GM12874 (cell line): Measurements from ENCODE around the gene TAF3.

Experiments
- TF ChIP-seq, protein P1 (sequence below): IDR thresholded peaks from 2 replicates; pipeline ENCODE4 v1.5.1; 2011; ENCODE audit warnings: low read depth, mild to moderate bottlenecking, control low read depth, low read length, moderate library complexity; ENCODE audit not compliant: insufficient read depth

TAF3 gene

GRCh38 chr10:7896297-7896696 is 78.0 kb downstream of the TAF3 start:
- TF ChIP-seq, protein P1, sequence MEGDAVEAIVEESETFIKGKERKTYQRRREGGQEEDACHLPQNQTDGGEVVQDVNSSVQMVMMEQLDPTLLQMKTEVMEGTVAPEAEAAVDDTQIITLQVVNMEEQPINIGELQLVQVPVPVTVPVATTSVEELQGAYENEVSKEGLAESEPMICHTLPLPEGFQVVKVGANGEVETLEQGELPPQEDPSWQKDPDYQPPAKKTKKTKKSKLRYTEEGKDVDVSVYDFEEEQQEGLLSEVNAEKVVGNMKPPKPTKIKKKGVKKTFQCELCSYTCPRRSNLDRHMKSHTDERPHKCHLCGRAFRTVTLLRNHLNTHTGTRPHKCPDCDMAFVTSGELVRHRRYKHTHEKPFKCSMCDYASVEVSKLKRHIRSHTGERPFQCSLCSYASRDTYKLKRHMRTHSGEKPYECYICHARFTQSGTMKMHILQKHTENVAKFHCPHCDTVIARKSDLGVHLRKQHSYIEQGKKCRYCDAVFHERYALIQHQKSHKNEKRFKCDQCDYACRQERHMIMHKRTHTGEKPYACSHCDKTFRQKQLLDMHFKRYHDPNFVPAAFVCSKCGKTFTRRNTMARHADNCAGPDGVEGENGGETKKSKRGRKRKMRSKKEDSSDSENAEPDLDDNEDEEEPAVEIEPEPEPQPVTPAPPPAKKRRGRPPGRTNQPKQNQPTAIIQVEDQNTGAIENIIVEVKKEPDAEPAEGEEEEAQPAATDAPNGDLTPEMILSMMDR, result no peak

DNA sequence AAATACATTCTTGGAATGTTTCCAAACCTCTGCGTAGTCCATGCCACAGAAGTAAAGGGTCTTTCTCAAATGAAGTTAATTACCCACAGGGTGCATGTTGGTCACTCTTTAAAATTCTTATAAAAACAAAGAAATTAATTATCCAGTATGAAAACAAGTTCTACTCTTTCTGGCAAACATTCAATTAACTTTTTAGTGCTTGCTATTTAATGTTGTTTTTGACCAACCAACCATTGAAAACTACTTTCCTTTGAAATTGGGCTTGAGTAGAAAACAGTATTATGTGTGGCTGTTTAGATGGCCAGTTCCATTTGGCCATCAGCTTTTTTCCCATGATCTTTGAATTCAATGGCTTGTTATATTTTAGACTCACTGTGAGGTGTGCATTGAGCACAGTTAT is 83.0 kb downstream of the TAF3 start:
- TF ChIP-seq, protein P1, result no peak

DNA sequence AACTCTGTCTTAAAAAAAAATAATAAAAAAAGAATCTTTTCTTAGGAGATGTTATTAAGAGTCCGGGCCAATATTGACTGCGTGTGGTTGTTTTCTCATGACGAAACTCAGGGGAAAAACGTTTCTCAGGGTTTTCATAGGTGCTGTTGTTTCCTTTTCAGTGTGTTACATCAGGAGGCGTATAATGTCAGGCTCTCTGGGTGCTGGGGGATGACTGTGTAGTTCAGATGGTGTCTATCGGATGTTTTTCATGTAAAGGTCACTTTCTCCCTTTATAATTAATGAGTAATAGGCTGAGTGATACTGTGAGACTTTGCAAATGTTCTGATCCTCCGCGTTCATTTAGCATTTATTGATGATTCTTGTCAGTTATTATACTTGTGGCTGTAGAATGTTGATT is 84.1 kb downstream of the TAF3 start:
- TF ChIP-seq, protein P1, result no peak

GRCh38 chr10:7903851-7904250 is 85.5 kb downstream of the TAF3 start:
- TF ChIP-seq, protein P1, result no peak

DNA sequence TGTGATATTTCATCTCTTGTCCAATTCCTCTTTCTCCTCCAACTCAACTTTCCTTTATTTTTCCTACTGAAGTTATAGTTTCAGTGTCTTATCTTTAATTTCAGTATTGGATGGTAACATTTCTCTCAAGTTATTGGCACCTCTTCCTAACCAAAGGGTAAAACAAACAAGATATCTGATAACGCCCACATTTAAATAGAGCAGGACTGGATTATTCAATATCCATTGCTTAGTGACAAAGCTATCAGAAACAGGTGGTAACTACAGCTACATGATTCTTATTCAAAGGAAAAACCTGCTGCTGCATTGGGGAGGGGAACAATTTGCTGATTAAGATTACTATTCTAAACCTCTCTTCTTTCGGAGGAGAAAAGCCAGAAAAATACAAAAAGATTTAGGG is 87.8 kb downstream of the TAF3 start:
- TF ChIP-seq, protein P1, result no peak

GRCh38 chr10:7908541-7909210 is 90.4 kb downstream of the TAF3 start:
- TF ChIP-seq, protein P1, result no peak

- TF ChIP-seq, protein P1, result no peak
These were observed 95.0 kb downstream of the TAF3 start for GRCh38 chr10:7913126-7913872.
